CD4-positive, alpha-beta T cell treated with Interleukin-17A for 1 hour (primary cell): ENCODE data around the gene ZNF677.
A peak's percentile ranks its signal among the peaks of the same experiment; 100 is the strongest.
"Not testable (repeated sequence)": the region's sequence is repeated elsewhere in the genome, so short reads cannot be mapped to it uniquely, and the experiment has no call there.

Experiments used
- DNase-seq: peaks from one replicate; pipeline ENCODE4 v3.0.0-alpha.2; 2020

Gene ZNF677

DNA sequence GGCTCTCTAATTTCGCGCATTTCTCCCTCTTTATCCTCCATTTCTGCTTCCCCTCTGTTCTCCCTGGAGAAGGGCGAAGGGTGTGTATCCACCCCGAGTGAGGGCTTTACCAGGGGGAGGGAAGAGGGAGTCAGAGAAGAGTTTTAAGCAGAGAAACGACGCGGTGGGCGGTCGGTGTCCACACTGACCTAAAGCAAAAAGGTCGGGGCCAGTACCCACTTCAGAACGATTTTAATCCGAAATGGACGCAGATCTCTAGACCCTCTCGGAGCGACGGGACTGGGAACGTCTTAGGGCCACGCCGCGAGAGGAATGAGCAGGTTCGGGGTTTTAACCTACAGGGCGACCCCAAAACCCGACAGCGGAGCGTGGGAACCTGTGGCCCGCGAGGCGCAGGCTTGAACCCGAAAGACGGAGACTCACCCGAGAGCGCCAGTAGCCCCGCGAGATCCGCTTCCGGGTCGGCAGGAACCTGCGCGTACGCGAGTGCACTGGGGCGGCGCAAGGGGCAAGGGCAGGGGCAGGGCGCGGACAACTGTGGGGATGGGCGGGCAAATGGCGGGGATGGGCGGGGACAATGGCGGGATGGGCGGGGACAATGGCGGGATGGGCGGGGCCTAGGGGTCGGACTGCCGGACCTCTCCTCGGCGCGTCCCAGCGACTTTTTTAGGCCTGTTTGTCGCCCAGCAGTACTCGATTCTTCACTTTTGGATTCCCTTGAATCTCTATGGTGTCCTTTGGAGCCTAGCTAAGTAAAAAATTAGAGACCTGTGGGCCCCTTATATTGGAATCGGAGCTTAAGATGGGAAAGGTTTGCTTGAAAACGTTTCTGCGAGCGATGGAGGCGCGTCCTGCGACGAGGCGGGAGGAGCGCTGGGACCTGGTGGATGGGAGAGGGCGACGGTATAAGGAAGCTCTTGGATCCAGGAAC, at the start of gene ZNF677:
TSS of gene ZNF677 (minus strand) at position 463 of the 931 bp plus-strand sequence. CDS start 3,323 bp downstream, outside the sequence.
- peak; percentile 85 for DNase-seq

DNA sequence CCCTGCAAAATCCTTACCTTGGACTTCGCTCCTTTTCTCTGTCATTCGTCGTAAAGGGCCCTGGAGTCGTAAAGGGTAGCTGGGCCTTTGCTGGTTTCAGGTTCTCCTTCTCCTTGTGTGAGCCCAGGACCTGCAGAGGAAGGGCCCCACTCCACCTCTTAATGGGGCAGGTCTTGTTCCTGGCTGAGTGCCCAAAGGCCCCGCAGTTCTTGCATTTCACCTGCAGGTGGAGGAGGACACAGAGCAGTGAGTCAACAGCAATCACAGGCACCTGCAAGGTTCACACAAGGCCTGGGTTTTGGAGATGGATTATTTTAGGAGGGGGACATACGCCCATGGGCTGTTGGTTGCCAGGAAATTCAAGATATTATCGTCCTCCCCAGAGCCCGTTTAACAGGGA, 46.7 kb upstream of the ZNF677 start:
- not testable (repeated sequence) for DNase-seq

GRCh38 chr19:53294786-53295441, 40.2 kb upstream of the ZNF677 start:
- no peak for DNase-seq

- no peak for DNase-seq
Measured at GRCh38 chr19:53290758-53291549, 36.3 kb upstream of the ZNF677 start.

DNA sequence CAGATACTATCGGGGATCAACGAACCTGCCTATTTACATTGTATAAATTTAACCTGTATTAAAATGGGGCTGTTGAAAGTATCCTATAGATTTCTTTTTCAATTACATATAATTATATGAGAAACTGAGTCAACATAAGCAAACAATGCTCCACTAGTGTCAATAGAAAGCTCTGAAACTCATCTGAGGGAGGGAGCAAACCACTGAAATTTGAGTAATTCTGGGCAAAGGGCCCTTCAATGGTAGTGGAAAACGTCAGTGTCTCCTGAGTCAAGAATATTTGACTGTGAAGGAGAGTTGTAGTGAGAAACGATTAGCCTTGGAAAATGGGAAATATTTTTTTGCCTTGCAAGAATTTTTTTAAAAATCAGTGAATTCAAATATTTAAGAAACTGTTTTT, 30.4 kb upstream of the ZNF677 start:
- DNase-seq = no peak

DNA sequence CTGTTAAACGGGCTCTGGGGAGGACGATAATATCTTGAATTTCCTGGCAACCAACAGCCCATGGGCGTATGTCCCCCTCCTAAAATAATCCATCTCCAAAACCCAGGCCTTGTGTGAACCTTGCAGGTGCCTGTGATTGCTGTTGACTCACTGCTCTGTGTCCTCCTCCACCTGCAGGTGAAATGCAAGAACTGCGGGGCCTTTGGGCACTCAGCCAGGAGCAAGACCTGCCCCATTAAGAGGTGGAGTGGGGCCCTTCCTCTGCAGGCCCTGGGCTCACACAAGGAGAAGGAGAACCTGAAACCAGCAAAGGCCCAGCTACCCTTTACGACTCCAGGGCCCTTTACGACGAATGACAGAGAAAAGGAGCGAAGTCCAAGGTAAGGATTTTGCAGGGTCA, 27.3 kb upstream of the ZNF677 start:
- not testable (repeated sequence) for DNase-seq

DNA sequence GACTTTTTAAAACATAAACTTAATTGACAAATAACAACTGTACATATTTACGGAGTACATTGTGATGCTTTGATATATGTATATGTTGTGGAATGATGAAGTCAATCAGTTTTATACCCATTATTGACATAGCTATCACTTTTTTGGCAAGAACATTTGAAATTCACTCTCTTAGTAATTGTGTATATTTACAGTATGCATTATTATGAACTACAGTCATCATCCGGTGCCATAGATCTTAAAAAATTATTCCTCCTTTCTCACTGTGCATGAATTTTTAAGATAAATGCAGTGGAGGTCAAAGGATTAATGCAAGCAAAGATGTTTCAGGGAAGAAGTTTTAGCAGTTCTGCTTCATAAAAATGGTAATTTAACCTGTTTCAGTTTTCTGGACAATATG, 20.8 kb upstream of the ZNF677 start:
- no peak for DNase-seq

DNA sequence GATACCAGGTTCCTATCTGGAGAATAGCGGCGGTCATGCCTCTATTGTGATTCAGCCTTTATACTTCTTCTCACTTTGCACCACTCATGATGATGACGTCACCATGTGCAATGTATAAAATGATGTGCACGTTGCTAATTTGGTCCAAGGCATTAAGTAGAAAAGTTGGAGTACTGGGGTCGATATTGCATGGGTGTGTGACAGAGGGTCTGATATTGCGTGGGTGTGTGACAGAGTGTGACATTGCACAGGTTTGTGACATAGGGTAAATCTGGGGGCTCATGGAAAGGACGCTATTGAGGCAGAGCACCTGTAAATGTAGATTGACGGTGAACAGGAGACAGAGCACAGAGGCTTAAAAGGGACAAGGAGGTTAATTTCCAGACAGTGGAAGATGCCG, 17.4 kb upstream of the ZNF677 start:
- no peak for DNase-seq

- DNase-seq = not testable (repeated sequence)
Measured at GRCh38 chr19:53269861-53270260, 15.2 kb upstream of the ZNF677 start.

GRCh38 chr19:53267623-53268022, 12.9 kb upstream of the ZNF677 start, which contains the start of gene VN1R4:
VN1R4 (minus strand) TSS chr19:53267723; CDS start chr19:53267665, 58 bp downstream.
- not testable (repeated sequence) for DNase-seq

- DNase-seq = not testable (repeated sequence)
Measured at GRCh38 chr19:53257715-53258342, 3.2 kb upstream of the ZNF677 start, which contains the start of gene VN1R2. VN1R2 (plus strand) TSS chr19:53258292; CDS start chr19:53258376, 84 bp downstream.

DNA sequence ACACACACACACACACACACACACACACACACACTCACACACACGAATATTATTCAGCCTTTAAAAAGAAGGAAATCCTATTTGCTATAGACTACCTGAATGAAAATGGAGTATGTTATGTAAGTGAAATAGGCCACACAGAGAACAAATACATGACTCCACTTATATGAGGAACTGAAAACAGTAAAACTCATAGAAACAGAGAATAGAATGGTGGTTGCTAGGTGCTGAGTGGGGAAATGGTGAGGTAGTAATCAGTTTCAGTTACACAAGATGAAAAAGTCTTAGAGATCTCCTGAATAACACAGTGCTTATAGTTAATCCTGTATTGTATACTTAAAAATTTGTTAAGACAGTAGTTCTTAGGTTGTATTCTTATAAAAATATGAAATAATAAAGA, 8.2 kb downstream of the ZNF677 start:
- no peak for DNase-seq

DNA sequence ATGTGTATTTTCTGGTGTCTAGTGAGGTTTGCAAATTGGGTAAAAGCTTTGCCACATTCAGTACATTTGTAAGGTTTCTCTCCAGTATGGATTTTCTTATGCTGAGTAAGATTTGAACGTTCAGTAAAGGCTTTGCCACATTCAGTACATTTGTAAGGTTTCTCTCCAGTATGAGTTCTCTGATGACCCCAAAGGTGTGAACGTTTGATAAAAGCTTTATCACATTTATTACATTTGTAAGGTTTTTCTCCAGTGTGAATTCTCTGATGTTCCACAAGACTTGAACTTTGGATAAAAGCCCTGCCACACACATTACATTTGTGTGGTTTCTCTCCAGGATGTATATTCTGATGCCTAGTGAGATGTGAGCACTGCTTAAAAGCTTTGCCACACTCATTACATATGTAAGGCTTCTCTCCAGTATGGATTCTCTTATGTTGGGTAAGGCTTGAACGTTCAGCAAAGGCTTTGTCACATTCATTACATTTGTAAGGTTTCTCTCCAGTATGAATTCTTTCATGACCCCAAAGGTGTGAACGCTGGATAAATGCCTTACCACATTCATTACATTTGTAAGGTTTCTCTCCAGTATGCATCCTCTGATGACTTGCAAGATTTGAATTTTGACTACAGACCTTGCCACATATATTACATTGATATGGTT, 17.4 kb downstream of the ZNF677 start:
- DNase-seq = no peak

- DNase-seq = no peak
Measured at GRCh38 chr19:53224606-53225005, 30.1 kb downstream of the ZNF677 start.

DNA sequence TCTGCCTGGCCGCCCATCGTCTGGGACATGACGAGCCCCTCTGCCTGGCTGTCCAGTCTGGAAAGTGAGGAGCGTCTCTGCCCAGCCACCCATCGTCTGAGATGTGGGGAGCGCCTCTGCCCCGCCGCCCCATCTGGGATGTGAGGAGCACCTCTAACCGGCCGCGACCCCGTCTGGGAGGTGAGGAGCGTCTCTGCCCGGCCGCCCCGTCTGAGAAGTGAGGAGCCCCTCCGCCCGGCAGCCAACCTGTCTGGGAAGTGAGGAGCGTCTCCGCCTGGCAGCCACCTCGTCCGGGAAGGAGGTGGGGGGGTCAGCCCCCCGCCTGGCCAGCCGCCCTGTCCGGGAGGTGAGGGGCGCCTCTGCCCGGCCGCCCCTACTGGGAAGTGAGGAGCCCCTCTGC, 32.0 kb downstream of the ZNF677 start:
- DNase-seq = not testable (repeated sequence)

DNA sequence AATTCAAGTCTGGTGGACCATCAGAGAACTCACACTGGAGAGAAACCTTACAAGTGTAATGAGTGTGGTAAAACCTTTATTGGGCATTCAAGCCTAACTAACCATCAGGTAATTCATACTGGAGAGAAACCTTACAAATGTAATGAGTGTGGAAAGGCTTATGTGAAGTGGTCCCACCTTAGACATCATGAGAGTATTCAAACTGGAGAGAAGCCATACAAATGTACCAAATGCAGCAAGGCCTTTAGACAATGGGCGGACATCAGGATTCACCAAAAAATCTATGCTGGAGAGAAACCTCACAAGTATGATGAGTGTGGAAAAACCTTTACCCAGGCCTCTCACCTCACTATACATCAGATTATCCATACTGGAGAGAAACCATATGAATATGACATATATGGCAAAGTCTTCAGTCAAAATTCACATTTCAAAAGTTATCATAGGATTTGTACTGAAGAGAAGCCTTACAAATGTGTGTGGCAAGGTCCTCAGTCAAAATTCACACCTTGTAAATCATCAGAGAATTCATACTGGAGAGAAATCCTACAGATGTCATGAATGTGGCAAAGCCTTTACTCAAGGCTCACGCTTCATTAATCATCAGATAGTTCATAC, 41.9 kb downstream of the ZNF677 start:
- no peak for DNase-seq

- not testable (repeated sequence) for DNase-seq
Measured at GRCh38 chr19:53211554-53211953, 43.1 kb downstream of the ZNF677 start.

GRCh38 chr19:53196777-53197396, 57.8 kb downstream of the ZNF677 start:
- DNase-seq = peak; percentile 96

- peak; percentile 86 for DNase-seq
Measured at GRCh38 chr19:53195265-53195903, 59.3 kb downstream of the ZNF677 start.

DNA sequence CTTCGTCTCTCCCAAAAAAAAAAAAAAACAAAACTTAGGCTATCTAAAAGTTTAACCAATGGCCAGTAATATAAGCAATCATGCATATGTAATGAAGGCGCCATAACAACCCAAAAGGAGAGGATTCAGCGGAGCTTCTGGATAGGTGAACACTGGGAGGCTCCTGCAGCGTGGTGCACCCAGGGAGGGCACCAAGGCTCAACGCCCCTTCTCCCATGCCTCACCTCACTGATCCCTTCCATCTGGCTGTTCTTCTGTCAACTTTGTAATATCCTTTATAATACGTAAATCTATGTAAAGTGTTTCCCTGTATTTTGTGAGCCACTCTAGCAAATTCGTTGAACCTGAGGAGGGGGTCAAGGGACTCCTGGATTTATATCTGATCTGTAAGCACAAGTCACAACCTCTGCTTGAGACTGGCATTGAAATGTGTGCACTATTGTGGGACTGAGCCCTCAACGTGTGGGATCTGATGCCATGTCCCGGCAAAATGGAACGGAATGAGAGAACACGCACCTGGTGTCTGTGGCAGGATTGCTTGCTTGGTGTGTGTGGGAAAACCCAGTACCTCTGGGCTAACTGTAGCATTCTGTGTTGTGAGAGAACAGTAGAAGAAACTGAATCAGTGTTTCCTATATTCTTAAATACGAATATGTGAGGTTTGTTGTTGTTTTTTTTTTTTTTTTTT, 61.0 kb downstream of the ZNF677 start:
- DNase-seq = no peak
